Head of caudate nucleus (tissue), 42 donors: ENCODE data around the gene GRK3.
"Not testable (repeated sequence)": the region's sequence is repeated elsewhere in the genome, so short reads cannot be mapped to it uniquely, and the experiment has no call there.

Source experiments
- DNase-seq, 42 donors: peaks; one replicate each; pipeline versions ENCODE4 v3.0.0 to v3.0.0-alpha.2; 2020 to 2021; ENCODE audit warnings: mixed read lengths in 7 of 42
- intact Hi-C: fragments of 100-400 bp; cut with DNase I; formaldehyde crosslinking; loops from one replicate; pipeline ENCODE4 v1.15.0; 2022

GRK3 gene

GRCh38 chr22:25708430-25708829 lies 144.0 kb downstream of the GRK3 start:
- DNase-seq, intact Hi-C loops: not testable (repeated sequence)

- no peak for DNase-seq
- intact Hi-C loops = no loop called here
Observed at GRCh38 chr22:25709758-25710157, 145.3 kb downstream of the GRK3 start.

- DNase-seq = no peak
- intact Hi-C loops = no loop called here
Observed at GRCh38 chr22:25710501-25710900, 146.0 kb downstream of the GRK3 start.

GRCh38 chr22:25711491-25711890 lies 147.0 kb downstream of the GRK3 start:
- DNase-seq = peak in 9 of 42 donors; percentile 17 to 49 (median 34)
- intact Hi-C loops = no loop called here

- no peak for DNase-seq
- intact Hi-C loops = no loop called here
Observed at GRCh38 chr22:25712661-25713400, 148.4 kb downstream of the GRK3 start.

GRCh38 chr22:25714070-25714469 lies 149.6 kb downstream of the GRK3 start:
- DNase-seq = no peak
- intact Hi-C loops = no loop called here

- DNase-seq = no peak
- intact Hi-C loops = no loop called here
Observed at GRCh38 chr22:25714739-25715138, 150.3 kb downstream of the GRK3 start.

GRCh38 chr22:25716637-25717036 lies 152.2 kb downstream of the GRK3 start:
- intact Hi-C loops = no loop called here
- no peak for DNase-seq

- intact Hi-C loops = no loop called here
- DNase-seq = peak in 8 of 42 donors; percentile 7 to 35 (median 22)
Observed at GRCh38 chr22:25718135-25718840, 153.8 kb downstream of the GRK3 start.

- intact Hi-C loops = no loop called here
- DNase-seq = no peak
Observed at GRCh38 chr22:25722223-25722622, 157.7 kb downstream of the GRK3 start.

GRCh38 chr22:25722626-25723025 lies 158.2 kb downstream of the GRK3 start:
- intact Hi-C loops = no loop called here
- no peak for DNase-seq

GRCh38 chr22:25726241-25726640 lies 161.8 kb downstream of the GRK3 start:
- intact Hi-C loops = no loop called here
- peak in 1 of 42 donors; percentile 17 for DNase-seq

GRCh38 chr22:25728071-25728470 lies 163.6 kb downstream of the GRK3 start:
- intact Hi-C loops = no loop called here
- DNase-seq = peak in 1 of 42 donors; percentile 0

- intact Hi-C loops = no loop called here
- DNase-seq = peak in 1 of 42 donors; percentile 17
Observed at GRCh38 chr22:25729016-25729995, 164.8 kb downstream of the GRK3 start.

- peak in 1 of 42 donors; percentile 16 for DNase-seq
- intact Hi-C loops = no loop called here
Observed at GRCh38 chr22:25735650-25736049, 171.2 kb downstream of the GRK3 start.

- intact Hi-C loops = no loop called here
- DNase-seq = peak in 1 of 42 donors; percentile 4
Observed at GRCh38 chr22:25736378-25737011, 172.0 kb downstream of the GRK3 start.

- DNase-seq = peak in 1 of 42 donors; percentile 1
- intact Hi-C loops = no loop called here
Observed at GRCh38 chr22:25739659-25740344, 175.3 kb downstream of the GRK3 start.
